ENCODE results near the gene DUSP10. TPM values are rescaled to one million over a fixed set of nuclear protein-coding genes. Genes with fewer than 3 reads are reported as not detected.
A peak's percentile ranks its signal among the peaks of the same experiment; 100 is the strongest.

The DUSP10 gene
- total RNA-seq, 6 experiments from 2014 or later = 30.5 to 48.9 (median 43.8) TPM

- Mint-ChIP-seq H3K27ac (peak overlapping the region; percentile 88), H3K36me3 (ENCODE audit: low read depth) (peaks cover 50% of the 10 kb centered on the region), H3K4me1 (ENCODE audit: low read depth) (peaks cover 83% of the 10 kb centered on the region), H3K9me3 (no peaks in the 10 kb centered on the region), H3K27me3 (ENCODE audit: insufficient read depth) (peaks cover 3% of the 10 kb centered on the region), H3K4me3 (peak overlapping the region; percentile 45)
- no peak for DNase-seq
- TF ChIP-seq CTCF (IDR thresholded peaks at IDR 0.05) = no peak
Observed at GRCh38 chr1:221699978-221700519, 41.8 kb downstream of the DUSP10 start.

GRCh38 chr1:221699577-221699976 lies 42.3 kb downstream of the DUSP10 start:
- Mint-ChIP-seq H3K4me1 (ENCODE audit: low read depth) (peaks cover 85% of the 10 kb centered on the region), H3K9me3 (no peaks in the 10 kb centered on the region), H3K4me3 (peak overlapping the region; percentile 45), H3K36me3 (ENCODE audit: low read depth) (peaks cover 48% of the 10 kb centered on the region), H3K27ac (peak overlapping the region; percentile 88), H3K27me3 (ENCODE audit: insufficient read depth) (peaks cover 3% of the 10 kb centered on the region; the same call in 1 of the 2 replicates)
- no peak for TF ChIP-seq CTCF (IDR thresholded peaks at IDR 0.05)
- peak; percentile 63 for DNase-seq

GRCh38 chr1:221698579-221699349 lies 43.1 kb downstream of the DUSP10 start:
- Mint-ChIP-seq H3K27ac (peak overlapping the region; percentile 88), H3K4me1 (ENCODE audit: low read depth) (peaks cover 82% of the 10 kb centered on the region), H3K36me3 (ENCODE audit: low read depth) (peaks cover 41% of the 10 kb centered on the region), H3K9me3 (peaks cover under 1% of the 10 kb centered on the region), H3K4me3 (peak overlapping the region; percentile 30; the same call in 1 of the 2 replicates), H3K27me3 (ENCODE audit: insufficient read depth) (peaks cover 3% of the 10 kb centered on the region; the same call in 1 of the 2 replicates)
- TF ChIP-seq CTCF (IDR thresholded peaks at IDR 0.05) = no peak
- DNase-seq = no peak

GRCh38 chr1:221697923-221698425 lies 43.9 kb downstream of the DUSP10 start:
- no peak for TF ChIP-seq CTCF (IDR thresholded peaks at IDR 0.05)
- Mint-ChIP-seq H3K9me3 (peaks cover 8% of the 10 kb centered on the region), H3K36me3 (ENCODE audit: low read depth) (peaks cover 40% of the 10 kb centered on the region), H3K27me3 (ENCODE audit: insufficient read depth) (peaks cover 3% of the 10 kb centered on the region; the same call in 1 of the 2 replicates), H3K27ac (peak overlapping the region; percentile 88), H3K4me1 (ENCODE audit: low read depth) (peaks cover 82% of the 10 kb centered on the region), H3K4me3 (peak overlapping the region; percentile 30; the same call in 1 of the 2 replicates)
- DNase-seq = no peak

- Mint-ChIP-seq H3K27ac (peak overlapping the region; percentile 73), H3K27me3 (ENCODE audit: insufficient read depth) (peaks cover 3% of the 10 kb centered on the region; the same call in 1 of the 2 replicates), H3K36me3 (ENCODE audit: low read depth) (peaks cover 33% of the 10 kb centered on the region), H3K4me3 (no peak overlapping the region), H3K4me1 (ENCODE audit: low read depth) (peaks cover 83% of the 10 kb centered on the region), H3K9me3 (peaks cover 8% of the 10 kb centered on the region)
- TF ChIP-seq CTCF (IDR thresholded peaks at IDR 0.05) = no peak
- no peak for DNase-seq
Observed at GRCh38 chr1:221696718-221697461, 45.0 kb downstream of the DUSP10 start.
